Endothelial cell of hepatic sinusoid (primary cell): ENCODE measurements around the gene PTPRCAP.
"Not testable (repeated sequence)": the region's sequence is repeated elsewhere in the genome, so short reads cannot be mapped to it uniquely, and the experiment has no call there.

Source experiments
- in situ Hi-C: cut with HindIII; loops from 2 replicates; pipeline ENCODE4 v1.10.0; 2017; ENCODE audit warnings: low sequenced_read_pairs

Gene PTPRCAP, protein sequence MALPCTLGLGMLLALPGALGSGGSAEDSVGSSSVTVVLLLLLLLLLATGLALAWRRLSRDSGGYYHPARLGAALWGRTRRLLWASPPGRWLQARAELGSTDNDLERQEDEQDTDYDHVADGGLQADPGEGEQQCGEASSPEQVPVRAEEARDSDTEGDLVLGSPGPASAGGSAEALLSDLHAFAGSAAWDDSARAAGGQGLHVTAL

DNA sequence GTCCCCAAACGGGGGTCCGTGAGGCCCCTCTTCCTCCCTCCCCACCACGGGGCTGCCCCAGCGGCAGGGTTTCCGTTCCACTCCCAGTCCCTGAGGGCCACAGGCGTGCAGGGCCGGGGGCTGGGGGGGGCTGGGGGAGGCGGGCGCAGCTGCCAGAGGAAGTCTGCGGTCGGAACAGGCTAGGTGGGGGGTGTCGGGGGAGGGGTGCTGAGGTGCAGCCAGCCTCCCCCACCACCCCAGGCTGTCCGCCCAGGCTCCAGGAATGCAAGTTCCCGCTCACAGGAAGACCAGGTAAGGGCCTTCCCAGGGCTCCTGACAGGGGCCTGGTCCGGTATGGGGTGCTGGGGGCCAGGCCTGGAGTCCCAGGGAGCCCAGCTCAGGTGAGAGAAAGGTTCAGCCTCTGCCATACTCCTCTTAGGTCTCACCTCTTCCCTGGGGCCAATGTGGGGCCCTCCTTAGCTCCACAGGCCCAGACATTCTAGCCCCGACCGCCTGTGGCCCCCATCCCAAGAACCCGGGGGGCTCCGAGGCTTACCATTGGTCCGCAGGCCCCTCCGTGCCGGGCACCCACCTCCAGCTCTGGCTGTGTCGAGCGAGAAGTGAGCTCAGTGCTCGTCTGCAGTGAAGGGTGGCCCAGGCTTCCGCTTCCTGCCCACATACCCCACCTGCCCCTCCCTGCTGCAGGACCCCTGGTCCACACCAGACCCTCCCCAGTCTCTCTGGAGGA, at the start of gene PTPRCAP:
PTPRCAP (minus strand) TSS at position 601 of the 727 bp plus-strand sequence; CDS start at position 538, 63 bp downstream.
- in situ Hi-C loops, result no loop called here

DNA sequence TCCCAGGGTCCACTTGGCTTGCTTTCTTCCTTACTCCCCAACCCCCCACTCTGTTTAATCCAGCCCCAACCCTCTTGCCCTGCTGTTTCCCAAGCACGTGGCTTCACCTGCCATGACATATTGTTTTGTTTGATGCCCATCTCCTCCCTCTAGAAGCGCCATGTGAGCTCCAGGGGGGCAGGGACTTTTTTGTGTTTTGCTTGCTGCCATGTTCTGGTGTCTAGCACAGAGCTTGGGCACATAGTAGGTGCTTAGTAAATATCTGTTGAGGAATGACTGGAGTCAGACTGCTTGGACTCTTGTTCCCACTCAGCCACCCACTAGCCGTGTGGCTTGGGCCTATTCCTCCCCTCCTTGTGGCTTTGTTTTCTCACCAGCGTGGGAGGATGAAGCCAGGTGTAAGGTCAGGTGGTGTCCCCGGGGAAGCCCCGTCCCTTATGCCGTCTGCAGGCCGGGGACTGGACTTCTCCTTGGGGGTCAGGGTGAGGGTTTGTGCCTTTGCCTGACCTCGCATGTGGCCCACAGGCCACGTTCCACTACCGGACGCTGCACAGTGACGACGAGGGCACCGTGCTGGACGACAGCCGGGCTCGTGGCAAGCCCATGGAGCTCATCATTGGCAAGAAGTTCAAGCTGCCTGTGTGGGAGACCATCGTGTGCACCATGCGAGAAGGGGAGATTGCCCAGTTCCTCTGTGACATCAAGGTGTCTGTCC, 49.2 kb upstream of the PTPRCAP start:
- in situ Hi-C loops, result no loop called here

DNA sequence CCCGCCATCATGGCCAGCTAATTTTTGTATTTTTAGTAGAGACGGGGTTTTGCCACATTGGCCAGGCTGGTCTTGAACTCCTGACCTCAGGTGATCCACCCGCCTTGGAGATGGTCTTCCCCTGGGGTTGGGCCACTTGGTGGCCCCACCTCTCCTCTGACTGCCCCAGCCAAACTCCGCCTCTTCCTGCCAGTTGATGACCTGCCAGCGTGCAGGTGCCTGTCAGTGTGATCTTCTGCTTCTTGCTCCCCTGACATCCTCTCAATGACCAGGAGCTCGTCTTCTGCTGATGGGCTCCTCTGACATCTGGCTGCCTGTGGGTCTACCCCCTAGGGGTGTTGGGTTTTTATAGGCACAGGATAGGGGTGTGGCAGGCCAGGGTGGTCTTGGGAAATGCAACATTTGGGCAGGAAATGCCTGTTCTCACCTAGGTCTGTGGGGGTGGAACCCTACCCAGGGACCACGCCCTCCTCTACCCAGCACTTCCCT, 48.4 kb upstream of the PTPRCAP start:
- in situ Hi-C loops, result not testable (repeated sequence)

DNA sequence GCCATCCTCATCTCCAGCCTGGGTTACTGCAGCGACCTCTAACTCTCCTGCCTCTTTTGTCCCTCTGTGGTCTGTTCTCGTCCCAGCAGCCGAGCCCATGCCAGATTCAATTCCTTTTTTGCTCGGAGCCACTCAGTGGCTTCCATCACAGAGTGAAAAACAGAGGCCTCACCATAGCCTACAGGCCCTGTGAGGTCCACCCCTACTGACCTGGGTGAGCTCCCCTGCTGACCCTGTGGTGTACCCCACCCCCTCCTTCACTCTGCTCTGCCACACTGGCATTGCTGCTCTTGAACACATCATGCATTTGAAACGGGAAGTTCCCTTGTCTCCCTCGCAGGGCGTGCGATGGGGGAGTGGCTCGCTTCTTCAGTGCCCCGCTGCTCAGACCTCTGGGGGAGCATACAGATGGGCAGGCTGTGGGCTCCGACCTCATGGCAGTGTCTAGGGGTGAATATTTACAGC, 47.4 kb upstream of the PTPRCAP start:
- in situ Hi-C loops, result no loop called here

DNA sequence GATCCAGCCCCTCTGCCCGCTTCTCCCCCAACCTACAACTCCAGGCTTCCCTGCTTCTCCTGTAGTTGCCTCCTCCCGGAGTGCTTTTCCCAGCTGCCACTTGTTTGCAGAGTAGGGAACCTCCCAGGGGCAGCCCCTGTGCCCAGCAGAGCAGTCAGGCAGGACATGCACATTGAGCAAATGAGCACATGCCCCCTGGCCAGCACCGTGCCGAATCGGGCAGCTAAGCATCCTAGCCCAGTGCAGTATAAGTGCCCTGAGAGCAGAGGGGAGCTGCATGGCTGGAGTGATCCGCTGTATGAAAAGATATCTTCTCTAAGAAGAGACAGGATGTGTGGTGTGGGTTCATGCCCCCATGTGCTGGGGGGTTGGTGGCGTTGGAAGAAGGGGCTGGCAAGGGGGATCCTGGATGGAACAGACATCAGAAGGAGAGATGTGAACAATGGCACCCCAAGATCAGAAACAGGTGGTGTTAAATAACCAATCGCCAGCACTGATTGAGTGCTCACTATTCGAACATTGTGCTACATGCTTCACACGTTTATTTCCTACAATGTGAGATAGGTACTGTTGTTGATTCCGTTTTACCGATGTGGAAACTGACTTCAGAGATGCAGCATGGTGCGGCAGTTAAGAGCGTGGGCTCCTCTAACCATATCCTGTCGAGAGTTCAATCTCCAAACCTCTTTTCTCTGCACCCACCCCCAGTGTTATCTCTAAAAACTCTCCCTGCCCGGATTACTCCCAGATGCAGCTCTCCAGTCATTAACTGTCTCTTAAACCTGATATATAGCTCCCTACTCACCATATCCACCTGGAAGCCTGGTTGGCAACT, 46.6 kb upstream of the PTPRCAP start:
- in situ Hi-C loops, result no loop called here

DNA sequence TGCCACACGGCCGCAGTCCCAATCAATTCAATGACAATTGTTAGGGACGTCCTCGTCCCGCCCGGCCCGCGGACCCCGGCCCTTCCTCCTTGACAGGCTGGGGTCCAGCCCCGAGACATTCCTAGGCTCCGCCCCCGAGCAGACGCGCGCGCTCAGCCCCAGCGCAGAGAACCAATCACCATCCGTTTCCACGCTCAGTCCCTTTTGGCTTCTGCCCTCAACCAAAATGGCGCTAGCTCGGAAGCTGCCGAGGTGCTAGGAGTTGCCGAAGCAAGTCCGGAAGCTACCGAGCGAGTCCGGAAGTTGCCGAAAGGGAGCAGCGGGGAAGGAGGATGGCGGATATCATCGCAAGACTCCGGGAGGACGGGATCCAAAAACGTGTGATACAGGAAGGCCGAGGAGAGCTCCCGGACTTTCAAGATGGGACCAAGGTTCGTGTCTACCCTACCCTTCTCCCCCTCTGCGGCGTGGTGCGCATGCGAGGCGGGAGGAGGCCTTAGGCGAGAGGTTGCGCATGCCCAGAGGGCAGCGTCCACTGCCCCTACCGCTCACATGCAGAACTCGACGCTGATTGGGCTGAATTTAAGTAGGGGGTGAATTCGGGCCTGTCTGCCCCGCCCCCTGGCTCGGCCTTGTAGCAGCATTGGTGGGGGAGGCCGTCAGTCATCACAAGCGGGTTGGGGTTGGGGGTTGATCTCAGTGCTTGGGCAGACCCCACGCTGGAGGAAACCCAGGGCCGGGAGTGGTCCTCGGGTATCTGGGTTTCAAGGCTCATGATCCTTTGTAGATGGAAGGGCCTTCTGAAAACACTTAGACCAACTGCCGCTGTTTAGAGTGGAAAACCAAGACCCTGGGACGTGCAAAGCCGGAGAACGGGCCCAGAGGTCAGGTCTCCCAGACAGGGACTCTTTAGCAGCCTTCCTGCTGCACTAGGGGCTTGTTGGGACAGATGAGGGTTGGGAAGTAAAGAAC, 45.6 kb upstream of the PTPRCAP start, which contains the start of gene AIP:
AIP (plus strand) TSS at position 200 of the 972 bp plus-strand sequence; CDS start at position 333, 133 bp downstream.
- in situ Hi-C loops, result no loop called here

DNA sequence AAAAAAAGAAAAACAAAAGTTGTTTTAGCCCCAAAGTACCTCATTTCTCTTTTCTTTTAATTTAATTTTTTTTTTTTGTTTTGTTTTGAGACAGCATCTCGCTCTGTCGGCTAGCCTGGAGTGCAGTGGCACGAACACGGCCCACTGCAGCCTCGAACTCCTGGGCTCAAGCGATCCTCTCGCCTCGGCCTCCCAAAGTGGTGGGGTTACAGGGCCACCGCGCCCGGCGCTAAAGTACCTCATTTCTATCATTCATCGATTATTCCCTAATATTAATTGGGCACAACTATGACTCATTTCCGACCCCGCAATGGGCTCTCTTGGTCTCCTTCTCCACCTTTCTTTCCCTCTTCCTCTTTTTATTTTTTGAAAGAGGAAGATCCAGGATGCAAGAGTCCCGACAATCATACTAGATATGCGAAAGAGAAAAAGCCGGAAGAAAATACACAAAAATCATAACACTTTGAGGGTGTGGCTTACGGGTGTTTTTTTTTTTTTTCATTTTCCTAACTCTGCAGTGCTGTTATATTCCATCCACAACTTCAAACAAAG, 44.9 kb upstream of the PTPRCAP start:
- in situ Hi-C loops, result no loop called here

DNA sequence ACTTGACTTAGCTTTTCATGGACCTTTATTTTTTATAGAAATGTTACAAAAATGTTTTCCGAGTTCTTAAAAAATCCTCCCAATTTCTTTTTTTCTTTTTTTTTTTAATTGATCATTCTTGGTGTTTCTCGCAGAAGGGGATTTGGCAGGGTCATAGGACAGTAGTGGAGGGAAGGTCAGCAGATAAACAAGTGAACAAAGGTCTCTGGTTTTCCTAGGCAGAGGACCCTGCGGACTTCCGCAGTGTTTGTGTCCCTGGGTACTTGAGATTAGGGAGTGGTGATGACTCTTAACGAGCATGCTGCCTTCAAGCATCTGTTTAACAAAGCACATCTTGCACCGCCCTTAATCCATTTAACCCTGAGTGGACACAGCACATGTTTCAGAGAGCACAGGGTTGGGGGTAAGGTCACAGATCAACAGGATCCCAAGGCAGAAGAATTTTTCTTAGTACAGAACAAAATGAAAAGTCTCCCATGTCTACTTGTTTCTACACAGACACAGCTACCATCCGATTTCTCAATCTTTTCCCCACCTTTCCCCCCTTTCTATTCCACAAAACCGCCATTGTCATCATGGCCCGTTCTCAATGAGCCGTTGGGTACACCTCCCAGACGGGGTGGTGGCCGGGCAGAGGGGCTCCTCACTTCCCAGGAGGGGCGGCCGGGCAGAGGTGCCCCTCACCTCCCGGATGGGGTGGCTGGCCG, 40.0 kb upstream of the PTPRCAP start:
- in situ Hi-C loops, result not testable (repeated sequence)

DNA sequence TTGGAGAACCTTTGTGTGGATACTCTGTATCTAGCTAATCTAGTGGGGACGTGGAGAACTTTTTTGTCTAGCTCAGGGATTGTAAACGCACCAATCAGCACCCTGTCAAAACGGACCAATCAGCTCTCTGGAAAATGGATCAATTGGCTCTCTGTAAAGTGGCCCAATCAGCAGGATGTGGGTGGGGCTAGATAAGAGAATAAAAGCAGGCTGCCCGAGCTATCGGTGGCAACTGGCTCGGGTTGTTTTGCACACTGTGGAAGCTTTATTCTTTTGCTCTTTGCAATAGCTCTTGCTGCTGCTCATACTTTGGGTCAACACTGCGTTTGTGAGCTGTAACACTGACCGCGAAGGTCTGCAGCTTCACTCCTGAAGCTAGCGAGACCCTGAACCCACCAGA, 39.2 kb upstream of the PTPRCAP start:
- in situ Hi-C loops, result not testable (repeated sequence)

DNA sequence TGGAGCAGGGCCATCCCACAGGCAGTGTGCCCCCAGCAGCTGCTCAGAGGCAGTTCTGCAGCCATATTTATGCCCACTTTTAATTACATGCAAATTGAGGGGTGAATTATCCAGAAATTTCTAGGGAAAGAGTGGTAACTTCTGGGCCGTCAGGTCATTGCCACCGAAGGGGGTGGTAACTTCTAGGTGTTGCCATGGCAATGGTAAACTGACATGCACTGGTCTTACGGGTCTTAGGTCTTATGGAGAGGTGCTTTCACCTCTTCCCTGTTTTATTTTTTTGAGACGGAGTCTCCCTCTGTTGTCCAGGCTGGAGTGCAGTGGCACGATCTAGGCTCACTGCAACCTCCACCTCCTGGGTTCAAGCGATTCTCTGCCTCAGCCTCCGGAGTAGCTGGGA, 35.4 kb upstream of the PTPRCAP start:
- in situ Hi-C loops, result no loop called here

DNA sequence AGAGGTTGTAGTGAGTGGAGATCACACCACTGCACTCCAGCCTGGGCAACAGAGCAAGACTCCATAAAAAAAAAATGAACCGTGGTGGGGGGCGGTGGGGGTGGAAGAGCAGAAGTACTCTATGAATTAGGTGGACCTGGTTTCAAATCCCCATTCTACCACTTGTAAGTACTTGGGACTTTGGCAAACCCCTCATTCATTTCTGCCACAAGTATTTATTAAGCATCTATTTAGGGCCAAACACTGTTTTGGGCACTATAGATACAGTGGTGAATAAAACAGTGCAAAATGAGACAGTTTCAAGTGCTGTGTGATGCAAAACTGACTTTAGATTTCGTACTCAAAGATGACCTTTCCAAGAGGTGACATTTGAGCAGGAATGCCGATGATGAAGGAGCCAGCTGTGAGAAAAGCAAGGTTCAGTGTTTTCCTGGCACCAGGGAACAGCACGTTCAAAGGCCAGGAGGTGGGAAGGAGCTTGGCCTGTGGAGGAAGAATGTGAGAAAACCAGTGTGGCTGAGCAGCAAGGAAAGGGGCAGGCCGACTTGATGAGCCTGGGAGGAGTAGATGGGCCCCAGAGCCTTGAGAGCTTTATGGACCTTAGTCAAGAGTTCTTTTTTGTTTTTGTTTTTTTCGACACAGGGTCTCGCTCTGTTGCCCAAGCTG, 33.0 kb upstream of the PTPRCAP start:
- in situ Hi-C loops, result no loop called here

DNA sequence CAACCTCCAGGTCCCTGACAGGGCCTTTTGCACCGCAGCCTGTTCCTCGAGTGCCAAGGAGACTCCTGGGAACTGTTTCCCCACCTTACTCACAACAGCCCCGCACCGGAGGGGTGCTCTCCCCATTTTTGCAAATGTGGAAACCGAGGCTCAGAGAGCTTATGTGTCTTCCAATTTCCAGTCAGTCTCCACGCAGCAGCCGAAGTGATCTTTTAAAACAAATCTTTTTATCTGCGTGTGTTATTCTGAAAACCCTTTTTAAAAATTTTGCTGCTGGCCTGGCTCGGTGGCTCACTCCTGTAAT, 32.0 kb upstream of the PTPRCAP start:
- in situ Hi-C loops, result no loop called here

DNA sequence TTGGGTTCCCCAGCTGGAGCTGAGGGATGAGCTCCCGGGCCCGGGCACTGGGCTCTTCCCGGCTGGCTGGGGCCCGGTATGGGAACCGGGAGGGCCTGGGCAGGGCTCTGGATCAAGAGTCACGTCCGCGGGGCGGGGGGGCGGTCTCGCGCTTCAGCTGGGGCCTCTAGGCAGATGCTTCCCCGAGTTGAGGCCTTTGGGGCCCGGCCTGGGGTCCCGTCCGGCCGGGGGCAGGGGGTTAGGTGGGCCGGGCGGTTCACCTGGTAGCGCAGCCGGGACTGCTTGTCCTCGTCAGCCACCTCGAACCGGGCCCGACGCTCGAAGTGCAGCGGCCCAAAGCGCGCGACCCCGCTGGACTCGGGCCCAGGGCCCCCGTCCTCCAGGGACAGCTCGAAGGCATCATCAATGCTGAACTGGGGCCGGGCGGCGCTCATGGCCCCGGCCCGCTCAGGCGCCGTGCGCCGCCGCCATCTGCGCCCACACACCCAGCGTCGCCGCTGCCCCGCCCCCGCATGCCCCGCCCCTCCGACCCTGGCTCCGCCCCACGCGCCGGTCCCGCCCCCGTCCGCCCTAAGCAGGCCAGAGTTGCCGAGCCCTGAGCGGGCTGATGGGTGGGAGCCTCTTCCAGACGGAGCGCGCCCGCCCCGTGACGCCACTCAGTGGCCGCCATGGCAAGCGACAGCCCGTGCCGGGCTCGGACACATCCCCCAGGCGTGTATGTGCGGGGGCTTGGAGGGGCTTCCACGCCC, 31.5 kb upstream of the PTPRCAP start, which contains the start of gene TMEM134:
TMEM134 (minus strand) TSS at position 493 of the 749 bp plus-strand sequence; CDS start at position 434, 59 bp downstream.
- in situ Hi-C loops, result no loop called here

DNA sequence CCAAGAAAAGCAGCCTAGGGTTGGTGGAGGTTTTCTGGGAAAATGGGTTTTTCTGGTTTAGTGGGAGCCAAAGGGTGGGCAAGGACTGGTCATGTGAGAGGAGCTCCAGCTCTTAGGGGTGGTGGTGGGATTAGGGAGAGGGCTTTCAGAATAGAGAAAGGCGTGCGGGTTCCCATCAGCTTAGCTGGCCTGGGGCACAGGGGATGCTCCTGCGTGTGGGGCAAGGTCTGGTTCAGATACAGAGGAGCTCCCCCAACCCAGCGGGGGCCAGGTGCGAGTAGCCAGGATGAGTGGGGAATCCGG, 30.9 kb upstream of the PTPRCAP start:
- in situ Hi-C loops, result no loop called here

DNA sequence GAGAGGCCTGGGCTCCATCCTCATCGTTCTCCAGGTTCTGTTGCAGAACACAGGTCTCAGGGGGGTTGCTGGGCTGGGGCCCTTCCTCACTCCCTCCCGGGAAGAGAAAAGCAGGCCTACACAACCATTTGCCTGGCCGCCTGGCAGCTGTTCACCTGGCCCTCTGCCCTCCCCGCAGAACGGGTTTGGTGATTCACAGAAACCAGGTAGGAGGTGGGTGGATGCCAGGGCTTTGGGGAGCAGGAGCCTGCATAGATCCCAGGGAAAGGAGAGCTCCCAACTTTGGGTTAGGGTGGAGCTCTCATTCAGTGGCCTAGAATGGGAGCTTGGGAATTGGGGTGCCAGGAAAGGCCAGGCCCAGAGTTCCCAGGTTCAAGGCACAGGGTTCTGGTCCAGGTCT, 30.6 kb upstream of the PTPRCAP start:
- in situ Hi-C loops, result no loop called here

DNA sequence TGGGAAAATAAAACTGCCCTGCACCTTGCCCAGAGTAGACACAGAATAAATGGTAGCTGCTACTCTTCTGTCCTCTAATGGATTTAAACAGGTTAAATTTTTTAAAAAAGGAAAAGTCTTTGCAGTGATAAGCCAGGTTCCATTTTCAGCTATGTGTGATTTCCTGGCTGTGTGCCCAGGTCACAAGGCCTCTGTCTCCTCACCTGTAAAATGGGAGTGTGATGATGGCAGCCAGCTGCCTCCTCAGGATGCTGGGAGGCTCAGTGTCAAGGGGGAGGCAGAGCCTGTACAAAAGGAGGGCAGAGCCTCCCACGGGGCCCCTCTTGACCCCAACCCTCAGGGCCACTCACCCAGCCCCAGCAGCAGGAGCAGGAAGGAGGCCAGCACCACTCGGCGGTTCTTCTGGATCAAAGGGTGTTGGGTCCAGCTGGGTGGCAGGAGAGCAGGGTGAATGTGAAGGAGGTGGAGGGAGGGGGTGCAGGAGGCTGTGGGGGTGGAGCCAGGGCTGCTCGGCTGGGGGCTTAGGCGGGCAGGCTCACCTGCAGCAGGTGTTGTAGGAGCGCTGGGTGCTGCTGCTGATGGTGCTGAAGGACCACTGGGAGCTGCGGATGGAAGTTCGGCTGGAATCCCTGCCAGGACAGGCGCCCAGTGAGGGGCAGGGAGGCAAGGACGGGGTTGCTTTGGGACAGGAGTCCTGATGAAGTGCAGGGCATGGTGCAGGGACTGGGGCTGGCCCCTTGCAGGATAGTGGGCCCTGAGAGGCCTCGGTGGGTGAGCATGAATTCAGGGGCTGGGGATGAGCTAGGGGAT, 29.7 kb upstream of the PTPRCAP start:
- in situ Hi-C loops, result no loop called here

DNA sequence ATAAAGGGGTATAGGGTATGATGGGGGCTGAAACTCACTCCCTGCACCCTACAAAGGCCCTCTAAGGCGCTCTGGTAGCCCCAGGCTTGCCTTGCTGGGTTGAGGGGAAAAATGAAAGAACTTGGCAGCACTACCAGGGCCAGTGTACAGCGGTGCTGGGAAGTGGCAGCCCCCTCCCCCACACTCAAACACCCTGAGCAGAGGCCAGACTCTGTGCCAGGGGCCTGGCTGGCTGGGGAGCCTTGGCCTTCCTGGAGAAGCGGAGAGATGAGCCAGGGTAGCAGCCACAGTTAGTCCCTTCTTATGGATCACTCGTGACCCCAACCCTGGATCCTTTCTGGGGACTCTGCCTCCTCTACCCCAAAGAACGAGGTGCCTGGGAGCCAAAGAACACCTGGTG, 28.9 kb upstream of the PTPRCAP start:
- in situ Hi-C loops, result no loop called here
